ENCODE results near the gene TMEM232. TPM values are rescaled to one million over a fixed set of nuclear protein-coding genes. Genes with fewer than 3 reads are reported as not detected.

Gene TMEM232
- polyA plus RNA-seq, 1 donor (not counting 4 experiments of a cell fraction or from before 2014, with no cell fraction given), result 1.00 TPM

DNA sequence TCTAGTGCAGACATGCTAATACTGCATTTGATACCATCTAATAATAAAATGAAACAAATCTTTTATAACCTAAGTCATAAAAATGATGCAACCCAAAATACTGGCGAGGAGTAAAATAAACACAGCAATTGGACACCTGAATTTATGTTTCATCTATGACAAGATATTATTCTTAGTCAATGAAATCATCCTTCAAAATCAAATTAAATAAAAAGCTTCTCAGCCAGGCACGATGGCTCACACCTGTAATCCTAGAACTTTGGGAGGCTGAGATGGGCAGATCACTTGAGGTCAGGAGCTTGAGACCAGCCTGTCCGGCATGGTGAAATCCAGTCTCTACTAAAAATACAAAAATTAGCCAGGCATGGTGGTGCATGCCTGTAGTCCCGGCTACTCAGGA lies 179.0 kb downstream of the TMEM232 start:
- no peaks in the 10 kb centered on the region for H3K9me3 ChIP-seq (ENCODE audit: control insufficient read depth, low read depth, low read length)
- no peaks in the 10 kb centered on the region for H3K36me3 ChIP-seq (ENCODE audit: control insufficient read depth in 2 of 2, extremely low read depth in 1 of 2, insufficient read depth in 2 of 2, low read length in 2 of 2)
- H3K4me2 ChIP-seq (ENCODE audit: control insufficient read depth, extremely low read depth, insufficient read depth, low read depth, low read length), result no peak overlapping the region
- no peaks in the 10 kb centered on the region for H3K27me3 ChIP-seq (ENCODE audit: control insufficient read depth, extremely low read depth, insufficient read depth, low read length)
- no peak for TF ChIP-seq EZH2 (IDR thresholded peaks at IDR 0.05; ENCODE audit: low read length)
- TF ChIP-seq, protein P1, sequence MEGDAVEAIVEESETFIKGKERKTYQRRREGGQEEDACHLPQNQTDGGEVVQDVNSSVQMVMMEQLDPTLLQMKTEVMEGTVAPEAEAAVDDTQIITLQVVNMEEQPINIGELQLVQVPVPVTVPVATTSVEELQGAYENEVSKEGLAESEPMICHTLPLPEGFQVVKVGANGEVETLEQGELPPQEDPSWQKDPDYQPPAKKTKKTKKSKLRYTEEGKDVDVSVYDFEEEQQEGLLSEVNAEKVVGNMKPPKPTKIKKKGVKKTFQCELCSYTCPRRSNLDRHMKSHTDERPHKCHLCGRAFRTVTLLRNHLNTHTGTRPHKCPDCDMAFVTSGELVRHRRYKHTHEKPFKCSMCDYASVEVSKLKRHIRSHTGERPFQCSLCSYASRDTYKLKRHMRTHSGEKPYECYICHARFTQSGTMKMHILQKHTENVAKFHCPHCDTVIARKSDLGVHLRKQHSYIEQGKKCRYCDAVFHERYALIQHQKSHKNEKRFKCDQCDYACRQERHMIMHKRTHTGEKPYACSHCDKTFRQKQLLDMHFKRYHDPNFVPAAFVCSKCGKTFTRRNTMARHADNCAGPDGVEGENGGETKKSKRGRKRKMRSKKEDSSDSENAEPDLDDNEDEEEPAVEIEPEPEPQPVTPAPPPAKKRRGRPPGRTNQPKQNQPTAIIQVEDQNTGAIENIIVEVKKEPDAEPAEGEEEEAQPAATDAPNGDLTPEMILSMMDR (optimal IDR thresholded peaks at IDR 0.05 in 1 of 3, IDR thresholded peaks at IDR 0.05 in 1 of 3, conservative IDR thresholded peaks at IDR 0.05 in 1 of 3; ENCODE audit: extremely low read depth in 1 of 3, insufficient read depth in 2 of 3, low read length in 3 of 3), result no peak
- no peak overlapping the region for H3K27ac ChIP-seq (ENCODE audit: control insufficient read depth, insufficient read depth, low read length)
- H3K4me1 ChIP-seq (ENCODE audit: control insufficient read depth, extremely low read depth, insufficient read depth, low read length), result no peaks in the 10 kb centered on the region
- dilution Hi-C loops (cut with MboI; ENCODE audit: extremely low pct_ligation_motif_present, low sequenced_read_pairs), result no loop called here
- FAIRE-seq (no peak), DNase-seq (ENCODE audit: low read depth, low spot score) (no peak)
- H3K79me2 ChIP-seq (ENCODE audit: control insufficient read depth, insufficient read depth, low read length), result no peaks in the 10 kb centered on the region
- H3K4me3 ChIP-seq (ENCODE audit: control insufficient read depth in 2 of 3, extremely low read depth in 1 of 3, insufficient read depth in 2 of 3, low read depth in 1 of 3, low read length in 3 of 3), result no peak overlapping the region
- no peak overlapping the region for H2AFZ ChIP-seq (ENCODE audit: control insufficient read depth, low read length)
- H3K9me1 ChIP-seq (ENCODE audit: control insufficient read depth, extremely low read depth, insufficient read depth, low read length), result no peaks in the 10 kb centered on the region
- H3K9ac ChIP-seq (ENCODE audit: control insufficient read depth, extremely low read depth, insufficient read depth, low read length), result no peak overlapping the region
- no peaks in the 10 kb centered on the region for H4K20me1 ChIP-seq (ENCODE audit: control insufficient read depth, extremely low read depth, insufficient read depth, low read length)

DNA sequence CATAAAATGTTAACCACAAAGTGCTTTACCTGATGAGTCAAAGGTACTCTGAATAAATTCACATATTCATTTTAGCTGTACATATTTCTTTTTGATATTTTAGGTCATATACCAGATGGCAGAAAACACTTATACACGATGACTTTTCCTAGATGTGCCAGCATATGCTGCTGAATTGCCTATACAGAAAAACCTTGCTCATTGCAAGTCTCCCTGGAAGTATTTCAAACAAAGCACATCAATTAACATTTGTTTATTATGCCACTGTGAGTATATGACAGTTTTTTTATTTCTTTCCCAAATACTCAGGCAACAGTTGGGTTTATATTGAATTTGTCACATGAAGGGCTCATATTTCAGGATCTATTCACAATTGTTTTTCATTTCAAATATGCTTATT lies 180.8 kb downstream of the TMEM232 start:
- no peaks in the 10 kb centered on the region for H3K27me3 ChIP-seq (ENCODE audit: control insufficient read depth, extremely low read depth, insufficient read depth, low read length)
- TF ChIP-seq, protein P1 (optimal IDR thresholded peaks at IDR 0.05 in 1 of 3, IDR thresholded peaks at IDR 0.05 in 1 of 3, conservative IDR thresholded peaks at IDR 0.05 in 1 of 3; ENCODE audit: extremely low read depth in 1 of 3, insufficient read depth in 2 of 3, low read length in 3 of 3), result no peak
- no peak for TF ChIP-seq EZH2 (IDR thresholded peaks at IDR 0.05; ENCODE audit: low read length)
- H3K27ac ChIP-seq (ENCODE audit: control insufficient read depth, insufficient read depth, low read length), result no peak overlapping the region
- H3K4me1 ChIP-seq (ENCODE audit: control insufficient read depth, extremely low read depth, insufficient read depth, low read length), result no peaks in the 10 kb centered on the region
- H4K20me1 ChIP-seq (ENCODE audit: control insufficient read depth, extremely low read depth, insufficient read depth, low read length), result no peaks in the 10 kb centered on the region
- dilution Hi-C loops (cut with MboI; ENCODE audit: extremely low pct_ligation_motif_present, low sequenced_read_pairs), result no loop called here
- no peak overlapping the region for H3K4me2 ChIP-seq (ENCODE audit: control insufficient read depth, extremely low read depth, insufficient read depth, low read depth, low read length)
- H3K79me2 ChIP-seq (ENCODE audit: control insufficient read depth, insufficient read depth, low read length), result no peaks in the 10 kb centered on the region
- H3K9me1 ChIP-seq (ENCODE audit: control insufficient read depth, extremely low read depth, insufficient read depth, low read length), result no peaks in the 10 kb centered on the region
- no peaks in the 10 kb centered on the region for H3K9me3 ChIP-seq (ENCODE audit: control insufficient read depth, low read depth, low read length)
- FAIRE-seq (no peak), DNase-seq (ENCODE audit: low read depth, low spot score) (no peak)
- H3K9ac ChIP-seq (ENCODE audit: control insufficient read depth, extremely low read depth, insufficient read depth, low read length), result no peak overlapping the region
- no peak overlapping the region for H3K4me3 ChIP-seq (ENCODE audit: control insufficient read depth in 2 of 3, extremely low read depth in 1 of 3, insufficient read depth in 2 of 3, low read depth in 1 of 3, low read length in 3 of 3)
- H3K36me3 ChIP-seq (ENCODE audit: control insufficient read depth in 2 of 2, extremely low read depth in 1 of 2, insufficient read depth in 2 of 2, low read length in 2 of 2), result no peaks in the 10 kb centered on the region
- H2AFZ ChIP-seq (ENCODE audit: control insufficient read depth, low read length), result no peak overlapping the region

Measured in keratinocyte (primary cell).